AG08396 (cell line): ENCODE measurements around the gene TMEM178B.

Experiments
- DNase-seq: peaks from one replicate; pipeline ENCODE4 v3.0.0; 2012; ENCODE audit warnings: low spot score, mixed read lengths

The TMEM178B gene

GRCh38 chr7:141221007-141221612, 147.2 kb downstream of the TMEM178B start:
- no peak for DNase-seq

DNA sequence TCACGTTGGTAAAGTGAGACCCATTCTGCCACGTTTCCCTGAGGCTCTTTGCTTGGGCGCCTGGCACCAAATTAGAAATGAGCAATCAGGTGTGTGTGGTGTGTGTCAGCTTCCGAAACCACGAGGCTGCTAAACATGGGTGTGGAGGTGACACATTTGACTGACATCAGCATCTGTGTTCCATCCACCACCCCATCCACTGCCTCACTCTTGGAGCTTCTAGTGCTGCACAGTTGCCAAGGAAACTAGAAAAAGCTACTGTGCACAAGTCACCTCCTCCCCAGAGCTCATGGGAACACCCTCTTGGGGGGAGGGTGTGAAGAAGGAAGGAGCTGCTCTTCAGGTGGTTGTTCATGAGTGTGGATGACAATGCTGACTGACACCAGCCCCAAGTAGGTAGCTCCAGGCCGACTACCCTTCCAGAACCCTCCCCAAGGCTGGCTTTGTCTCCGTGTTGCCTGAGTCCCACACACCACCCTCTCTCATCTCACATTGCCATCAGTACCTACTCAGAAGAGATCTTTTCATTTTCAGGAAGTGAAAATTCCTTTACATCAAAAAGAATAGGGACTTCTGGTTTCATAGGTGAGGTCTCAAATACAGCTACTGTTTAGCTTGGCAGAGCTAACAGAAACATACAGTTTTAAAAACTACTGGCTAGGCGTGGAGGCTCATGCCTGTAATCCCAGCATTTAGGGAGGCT, 152.2 kb downstream of the TMEM178B start:
- no peak for DNase-seq

GRCh38 chr7:141227454-141227853, 153.6 kb downstream of the TMEM178B start:
- no peak for DNase-seq

GRCh38 chr7:141228482-141228881, 154.6 kb downstream of the TMEM178B start:
- DNase-seq: no peak

DNA sequence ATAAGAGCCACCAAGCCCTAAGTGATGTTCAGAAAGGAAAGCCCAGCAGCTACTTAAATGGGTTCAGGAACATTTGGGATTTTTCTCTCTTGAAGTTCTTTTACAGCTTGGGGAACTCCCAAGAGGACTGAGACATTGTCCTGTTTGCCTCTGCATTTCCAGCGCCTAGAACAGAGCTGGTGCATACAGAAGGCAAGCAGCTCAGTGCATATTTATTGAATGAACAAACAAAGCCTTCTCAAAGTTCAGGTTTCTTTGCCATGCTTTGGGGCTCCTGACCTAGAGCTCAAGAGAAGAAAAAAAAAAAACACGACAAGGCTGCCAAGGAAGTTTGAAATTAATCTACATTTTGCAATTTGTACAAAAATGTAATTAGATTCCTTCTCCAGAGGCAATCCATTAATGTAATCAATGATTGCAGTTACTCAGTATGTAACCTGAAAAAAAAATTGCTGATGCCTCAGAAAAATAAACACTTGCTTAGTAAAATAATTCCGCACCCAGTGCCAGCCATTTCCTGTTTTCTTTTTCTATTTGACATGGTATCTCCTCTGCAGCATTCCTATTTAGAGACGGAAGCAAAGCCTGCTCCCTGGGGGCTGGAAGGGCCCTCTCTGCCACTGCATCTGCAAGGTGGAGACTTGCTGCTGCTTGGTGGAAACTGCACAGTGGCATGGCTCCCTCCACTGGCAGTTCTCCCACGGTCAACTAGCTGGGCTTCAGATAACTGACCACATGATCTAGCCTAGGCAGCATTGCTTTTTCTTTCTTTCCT, 157.3 kb downstream of the TMEM178B start:
- peak; percentile 60 for DNase-seq

DNA sequence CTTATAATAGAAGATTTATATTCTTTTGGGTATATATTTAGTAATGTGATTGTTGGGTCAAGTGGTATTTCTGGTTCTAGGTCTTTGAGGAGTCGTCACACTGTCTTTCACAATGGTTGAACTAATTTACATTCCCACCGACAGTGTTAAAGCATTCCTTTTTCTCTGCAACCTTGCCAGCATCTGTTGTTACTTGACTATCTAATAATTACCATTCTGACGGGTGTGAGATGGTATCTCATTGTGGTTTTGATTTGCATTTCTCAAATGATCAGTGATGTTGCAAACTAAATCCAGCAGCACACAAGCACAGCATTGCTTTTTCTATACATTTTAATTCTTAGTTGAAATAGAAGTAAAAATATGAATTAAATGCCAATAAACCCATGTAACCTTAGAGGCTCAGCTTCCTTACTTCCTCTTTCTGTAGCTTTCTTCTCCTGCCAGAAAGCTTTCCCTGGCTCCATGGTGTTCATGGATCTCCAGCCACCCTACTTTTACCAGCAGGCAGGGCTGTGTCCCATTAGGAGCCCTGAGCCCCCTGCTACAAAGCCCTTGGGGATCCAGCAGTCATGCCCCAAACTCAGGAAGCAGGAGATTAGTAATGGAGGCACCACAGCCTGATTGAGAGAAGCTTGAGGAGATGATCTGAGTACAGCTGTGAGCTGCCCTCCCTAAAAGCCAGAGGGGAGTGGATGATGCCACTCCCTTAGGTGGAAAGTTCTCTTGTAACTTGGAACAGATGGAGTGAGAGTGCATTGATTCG, 158.6 kb downstream of the TMEM178B start:
- no peak for DNase-seq

GRCh38 chr7:141234335-141235105, 160.7 kb downstream of the TMEM178B start:
- DNase-seq: no peak

GRCh38 chr7:141235656-141236055, 161.8 kb downstream of the TMEM178B start:
- no peak for DNase-seq

GRCh38 chr7:141238596-141239243, 164.9 kb downstream of the TMEM178B start:
- DNase-seq: no peak

DNA sequence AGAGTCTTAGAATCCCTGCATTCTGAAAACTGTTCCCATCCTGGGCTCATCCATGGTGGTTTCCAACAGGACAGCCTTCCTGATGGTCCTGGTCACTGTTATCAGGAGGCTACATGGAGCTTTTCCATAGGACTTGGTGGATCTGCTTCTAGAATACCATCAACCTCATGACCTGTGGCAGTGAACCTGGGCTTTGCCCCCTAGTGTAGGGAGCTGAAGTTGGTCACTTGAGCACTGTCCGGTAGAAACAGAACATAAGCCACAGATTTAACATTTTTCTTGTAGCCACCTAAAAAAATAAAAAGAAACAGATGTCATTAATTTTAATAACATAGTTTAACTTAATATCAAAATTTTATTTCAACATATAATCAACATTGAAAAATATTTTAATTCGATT, 165.8 kb downstream of the TMEM178B start:
- DNase-seq: no peak

DNA sequence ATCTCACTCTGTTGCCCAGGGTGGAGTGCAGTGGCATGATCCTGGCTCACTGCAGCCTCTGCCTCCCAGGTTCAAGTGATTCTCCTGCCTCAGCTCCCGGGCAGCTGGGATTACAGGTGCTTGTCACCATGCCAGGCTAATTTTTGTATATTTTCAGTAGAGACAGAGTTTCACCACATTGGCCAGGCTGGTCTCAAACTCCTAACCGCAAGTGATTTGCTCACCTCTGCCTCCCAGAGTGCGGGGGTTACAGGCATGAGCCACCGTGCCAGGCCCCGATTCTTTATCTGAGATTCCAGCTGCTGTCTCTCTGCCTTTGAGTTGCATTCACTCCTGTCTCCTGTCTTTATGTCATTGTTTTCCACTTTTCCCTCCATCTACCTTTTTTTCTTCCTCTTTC, 168.7 kb downstream of the TMEM178B start:
- no peak for DNase-seq

- DNase-seq: no peak
These were observed 169.5 kb downstream of the TMEM178B start for GRCh38 chr7:141243368-141243767.

- no peak for DNase-seq
These were observed 170.6 kb downstream of the TMEM178B start for GRCh38 chr7:141244435-141244834.

- DNase-seq: no peak
These were observed 172.6 kb downstream of the TMEM178B start for GRCh38 chr7:141246426-141246825.

DNA sequence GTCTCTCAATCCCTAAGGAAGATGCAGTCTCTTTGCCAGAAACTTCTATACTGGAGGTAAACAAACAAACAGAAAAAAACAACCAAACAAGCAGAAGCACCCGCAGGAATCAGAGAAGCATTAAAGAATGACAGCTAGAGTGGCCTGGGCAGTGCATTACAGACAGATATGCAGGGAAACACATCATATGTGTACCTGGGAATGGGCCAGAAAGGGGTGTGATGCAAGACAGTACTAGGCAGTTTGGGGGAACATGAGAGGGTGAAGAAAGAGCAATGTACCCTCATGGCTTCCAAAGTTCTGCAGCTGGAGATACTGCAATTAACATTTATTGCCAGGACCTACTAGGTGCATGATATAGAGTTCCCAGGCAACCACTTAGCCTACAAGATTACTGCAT, 177.3 kb downstream of the TMEM178B start:
- no peak for DNase-seq

DNA sequence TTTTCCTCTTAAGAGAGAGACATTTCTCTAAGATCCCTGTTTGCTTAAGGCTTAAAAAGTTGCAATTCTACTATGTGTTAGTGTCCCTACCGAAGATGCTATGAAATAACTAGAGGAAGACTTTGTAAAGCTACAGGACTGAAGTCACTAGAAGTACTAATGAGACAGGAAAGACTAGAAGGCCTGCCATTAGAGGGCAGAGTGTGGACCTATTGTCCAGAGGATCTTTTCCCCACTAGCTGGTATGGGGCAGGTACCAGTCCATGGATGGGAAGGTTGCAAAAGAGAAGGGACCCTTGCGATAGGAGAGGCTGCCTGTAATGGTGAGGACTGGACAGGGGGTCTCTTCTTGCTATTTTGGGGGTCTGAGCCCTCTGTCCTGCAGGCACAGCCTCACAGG, 178.1 kb downstream of the TMEM178B start:
- no peak for DNase-seq

DNA sequence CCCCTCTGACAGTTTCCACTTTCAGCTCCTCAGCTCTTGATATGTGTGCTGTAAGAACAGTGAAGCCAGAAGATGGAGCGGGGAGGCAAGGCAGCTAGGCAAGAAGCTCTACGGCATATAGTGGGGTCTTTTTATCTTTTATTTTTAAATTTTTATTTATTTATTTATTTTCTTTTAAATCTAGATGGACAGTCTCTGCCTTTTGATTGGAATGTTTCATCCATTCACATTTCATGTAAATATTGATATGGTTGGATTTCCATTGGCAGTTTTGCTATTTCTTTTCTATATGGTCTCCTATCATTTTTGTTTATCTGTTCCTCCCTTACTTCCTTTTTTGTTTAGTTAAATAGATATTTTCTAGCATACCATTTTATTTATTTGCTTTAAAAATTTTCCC, 183.7 kb downstream of the TMEM178B start:
- no peak for DNase-seq

GRCh38 chr7:141258559-141258958, 184.7 kb downstream of the TMEM178B start:
- DNase-seq: no peak

GRCh38 chr7:141262101-141263090, 188.5 kb downstream of the TMEM178B start:
- DNase-seq: no peak

GRCh38 chr7:141263508-141263907, 189.6 kb downstream of the TMEM178B start:
- no peak for DNase-seq
